ENCODE data around the gene PKHD1.
A peak's percentile ranks its signal among the peaks of the same experiment; 100 is the strongest.

The PKHD1 gene

DNA sequence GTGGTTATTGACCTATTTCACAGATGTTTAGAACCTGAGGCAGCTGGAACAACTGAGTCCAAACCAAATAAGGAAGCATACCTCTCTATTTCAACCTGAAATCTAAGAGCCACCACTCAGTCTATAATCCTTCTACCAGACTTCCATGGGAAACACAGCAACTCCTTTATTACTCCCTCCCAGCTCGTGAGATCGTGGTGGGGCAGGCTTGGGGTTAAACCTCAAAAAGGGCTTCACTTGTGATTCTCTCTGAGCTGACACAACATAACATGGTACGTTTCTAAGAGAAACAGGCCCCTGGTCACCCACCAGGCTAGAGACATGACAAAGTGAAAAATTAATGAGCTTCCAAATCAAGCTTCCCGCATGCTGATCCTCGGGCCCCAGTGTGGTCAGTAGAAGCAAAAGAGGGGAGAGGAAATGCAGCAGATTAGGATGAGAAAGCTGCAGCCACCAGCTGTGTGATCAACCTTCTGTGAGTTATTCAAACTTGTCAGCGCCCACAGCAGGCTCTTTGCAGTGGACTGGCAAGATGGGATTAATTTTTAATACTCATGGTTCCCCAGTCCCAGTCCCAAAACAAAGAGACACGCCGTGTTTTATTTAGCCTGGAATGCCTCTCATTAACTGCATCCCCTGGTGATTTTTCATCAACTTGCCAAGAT, 9.3 kb downstream of the PKHD1 start:
- no peak overlapping the region for H3K9ac ChIP-seq (ENCODE audit: low read depth, low read length)
- peaks cover 33% of the 10 kb centered on the region for H3K4me1 ChIP-seq (ENCODE audit: insufficient read depth, low read length)
- H3K9me3 ChIP-seq (ENCODE audit: control insufficient read depth, insufficient read depth, low read length), result no peaks in the 10 kb centered on the region
- no peaks in the 10 kb centered on the region for H3K36me3 ChIP-seq (ENCODE audit: insufficient read depth, low read length)

GRCh38 chr6:52077180-52077884, 10.1 kb downstream of the PKHD1 start:
- no peaks in the 10 kb centered on the region for H3K36me3 ChIP-seq (ENCODE audit: insufficient read depth, low read length)
- no peaks in the 10 kb centered on the region for H3K9me3 ChIP-seq (ENCODE audit: control insufficient read depth, insufficient read depth, low read length)
- H3K9ac ChIP-seq (ENCODE audit: low read depth, low read length), result peak overlapping the region; percentile 26; the same call in 1 of the 2 replicates

GRCh38 chr6:52076791-52077179, 10.6 kb downstream of the PKHD1 start:
- Histone ChIP-seq H3K9me3 (ENCODE audit: control insufficient read depth, insufficient read depth, low read length) (no peaks in the 10 kb centered on the region), H3K36me3 (ENCODE audit: insufficient read depth, low read length) (no peaks in the 10 kb centered on the region), H3K4me1 (ENCODE audit: insufficient read depth, low read length) (peaks cover 33% of the 10 kb centered on the region), H3K9ac (ENCODE audit: low read depth, low read length) (peak overlapping the region; percentile 26; the same call in 1 of the 2 replicates)

More at GRCh38 chr6:52077180-52077884, 10.1 kb downstream of the PKHD1 start:
- peaks cover 33% of the 10 kb centered on the region for H3K4me1 ChIP-seq (ENCODE audit: insufficient read depth, low read length)

DNA sequence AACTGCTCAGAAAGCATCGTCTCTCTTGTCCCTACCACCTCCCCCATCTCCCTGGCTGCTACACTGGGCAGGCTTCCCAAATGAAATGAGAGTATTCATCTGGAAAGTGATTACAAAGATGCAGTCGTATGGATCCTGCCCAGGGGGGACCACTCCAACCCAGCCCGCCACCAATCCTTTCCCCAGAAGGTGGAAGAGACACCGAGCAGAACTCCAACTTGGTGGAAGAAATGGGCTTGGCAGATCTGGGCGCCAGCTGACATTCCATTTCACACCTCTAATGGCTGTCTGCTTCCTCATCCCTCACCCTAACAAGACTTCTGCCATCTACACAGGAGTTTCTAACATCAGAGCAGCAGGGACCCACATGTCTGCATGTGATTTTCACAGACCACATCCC, 12.7 kb downstream of the PKHD1 start:
- Histone ChIP-seq H3K36me3 (ENCODE audit: insufficient read depth, low read length) (no peaks in the 10 kb centered on the region), H3K9me3 (ENCODE audit: control insufficient read depth, insufficient read depth, low read length) (no peaks in the 10 kb centered on the region), H3K4me1 (ENCODE audit: insufficient read depth, low read length) (peaks cover 33% of the 10 kb centered on the region), H3K9ac (ENCODE audit: low read depth, low read length) (no peak overlapping the region)

DNA sequence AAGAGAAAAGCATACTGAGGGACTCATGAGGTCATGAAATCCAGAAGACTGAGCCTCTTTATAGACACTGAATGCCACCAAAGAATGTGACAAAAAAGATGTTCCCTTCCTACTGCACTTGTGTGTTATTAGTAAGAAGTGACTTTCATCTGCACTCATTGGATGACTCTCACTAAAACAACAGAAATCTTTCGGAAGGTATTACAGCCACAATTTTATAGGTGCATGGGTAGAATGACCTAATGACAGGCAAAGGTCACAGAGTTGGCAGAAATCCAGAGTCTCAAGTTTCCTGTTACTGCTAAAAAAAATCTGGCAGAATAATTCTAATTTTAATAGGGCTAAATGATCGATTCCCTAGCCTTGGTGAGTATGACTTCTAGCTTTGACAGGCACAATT, 13.3 kb downstream of the PKHD1 start:
- H3K4me1 ChIP-seq (ENCODE audit: insufficient read depth, low read length), result peaks cover 32% of the 10 kb centered on the region
- no peaks in the 10 kb centered on the region for H3K9me3 ChIP-seq (ENCODE audit: control insufficient read depth, insufficient read depth, low read length)
- H3K36me3 ChIP-seq (ENCODE audit: insufficient read depth, low read length), result no peaks in the 10 kb centered on the region
- no peak overlapping the region for H3K9ac ChIP-seq (ENCODE audit: low read depth, low read length)

GRCh38 chr6:52065621-52066020, 21.8 kb downstream of the PKHD1 start:
- Histone ChIP-seq H3K9me3 (ENCODE audit: control insufficient read depth, insufficient read depth, low read length) (no peaks in the 10 kb centered on the region), H3K36me3 (ENCODE audit: insufficient read depth, low read length) (no peaks in the 10 kb centered on the region), H3K4me1 (ENCODE audit: insufficient read depth, low read length) (peaks cover 17% of the 10 kb centered on the region), H3K9ac (ENCODE audit: low read depth, low read length) (no peak overlapping the region)

DNA sequence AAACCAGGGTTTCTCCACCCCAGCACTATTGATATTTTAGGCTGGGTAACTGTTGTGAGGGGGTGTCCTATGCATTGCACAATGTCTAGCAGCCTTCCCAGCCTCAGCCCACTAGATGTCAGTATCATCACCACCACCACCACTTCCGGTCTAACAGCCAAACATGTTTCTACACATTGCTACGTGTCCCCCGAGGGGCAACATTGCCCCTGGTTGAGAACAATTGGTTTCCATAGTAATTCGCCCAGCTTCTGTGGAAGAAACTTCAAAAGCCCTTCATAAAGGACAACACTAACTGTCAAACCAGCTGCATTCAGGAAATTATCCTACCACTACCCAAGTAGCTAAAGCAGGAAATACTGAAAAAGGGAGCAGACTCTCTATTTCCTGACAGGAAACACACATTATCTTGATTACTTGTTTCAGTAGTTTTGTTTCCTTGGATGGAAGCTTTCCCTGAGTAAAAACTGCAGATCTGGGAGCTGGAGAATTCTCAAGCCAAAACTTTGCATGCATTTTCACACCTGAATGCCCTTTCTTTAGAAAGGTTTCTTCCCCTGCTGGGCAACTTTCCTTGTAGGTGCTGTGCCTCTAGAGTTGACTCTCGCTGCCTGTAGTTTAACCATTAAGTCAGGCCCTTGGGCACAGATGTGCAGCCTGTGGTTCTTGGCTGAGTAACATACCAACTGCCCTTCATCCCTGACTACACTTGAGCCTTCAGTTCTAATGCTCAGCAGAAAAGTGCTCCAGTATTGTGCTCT, 23.6 kb downstream of the PKHD1 start:
- no peaks in the 10 kb centered on the region for H3K36me3 ChIP-seq (ENCODE audit: insufficient read depth, low read length)
- H3K9me3 ChIP-seq (ENCODE audit: control insufficient read depth, insufficient read depth, low read length), result no peaks in the 10 kb centered on the region
- peaks cover 17% of the 10 kb centered on the region for H3K4me1 ChIP-seq (ENCODE audit: insufficient read depth, low read length)
- no peak overlapping the region for H3K9ac ChIP-seq (ENCODE audit: low read depth, low read length)

DNA sequence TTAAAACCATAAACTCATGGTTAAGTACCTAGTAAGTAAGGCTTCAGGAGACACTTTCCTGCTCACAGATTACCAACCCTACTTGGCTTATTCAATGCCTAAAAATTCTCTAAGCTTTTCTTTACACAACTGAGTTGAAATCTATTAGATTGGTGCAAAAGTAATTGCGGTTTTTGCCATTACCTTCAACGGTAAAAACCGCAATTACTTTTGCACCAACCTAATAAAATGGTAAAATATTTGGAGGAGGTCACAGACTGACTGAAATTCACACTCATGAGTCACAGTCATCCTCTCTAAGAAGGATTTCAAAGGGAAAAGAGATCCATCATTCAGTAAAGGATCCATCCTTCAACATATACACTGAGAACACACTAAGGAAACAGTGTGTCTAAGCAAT, 25.9 kb downstream of the PKHD1 start:
- Histone ChIP-seq H3K9ac (ENCODE audit: low read depth, low read length) (no peak overlapping the region), H3K4me1 (ENCODE audit: insufficient read depth, low read length) (peaks cover 17% of the 10 kb centered on the region)

GRCh38 chr6:52059821-52060220, 27.6 kb downstream of the PKHD1 start:
- H3K9me3 ChIP-seq (ENCODE audit: control insufficient read depth, insufficient read depth, low read length), result no peaks in the 10 kb centered on the region
- no peaks in the 10 kb centered on the region for H3K36me3 ChIP-seq (ENCODE audit: insufficient read depth, low read length)
- H3K9ac ChIP-seq (ENCODE audit: low read depth, low read length), result no peak overlapping the region
- H3K4me1 ChIP-seq (ENCODE audit: insufficient read depth, low read length), result peaks cover 10% of the 10 kb centered on the region

More for the DNA sequence above, 25.9 kb downstream of the PKHD1 start:
- H3K9me3 ChIP-seq (ENCODE audit: control insufficient read depth, insufficient read depth, low read length), result no peaks in the 10 kb centered on the region
- H3K36me3 ChIP-seq (ENCODE audit: insufficient read depth, low read length), result no peaks in the 10 kb centered on the region

GRCh38 chr6:52055451-52055850, 32.0 kb downstream of the PKHD1 start:
- no peaks in the 10 kb centered on the region for H3K9me3 ChIP-seq (ENCODE audit: control insufficient read depth, insufficient read depth, low read length)
- no peaks in the 10 kb centered on the region for H3K4me1 ChIP-seq (ENCODE audit: insufficient read depth, low read length)
- no peak overlapping the region for H3K9ac ChIP-seq (ENCODE audit: low read depth, low read length)
- no peaks in the 10 kb centered on the region for H3K36me3 ChIP-seq (ENCODE audit: insufficient read depth, low read length)

- H3K9me3 ChIP-seq (ENCODE audit: control insufficient read depth, insufficient read depth, low read length), result no peaks in the 10 kb centered on the region
- no peaks in the 10 kb centered on the region for H3K36me3 ChIP-seq (ENCODE audit: insufficient read depth, low read length)
- H3K9ac ChIP-seq (ENCODE audit: low read depth, low read length), result no peak overlapping the region
- peaks cover 5% of the 10 kb centered on the region; the same call in 1 of the 2 replicates for H3K4me1 ChIP-seq (ENCODE audit: insufficient read depth, low read length)
Measured at GRCh38 chr6:52053038-52053695, 34.2 kb downstream of the PKHD1 start.

- Histone ChIP-seq H3K36me3 (ENCODE audit: insufficient read depth, low read length) (no peaks in the 10 kb centered on the region), H3K4me1 (ENCODE audit: insufficient read depth, low read length) (peaks cover 5% of the 10 kb centered on the region; the same call in 1 of the 2 replicates), H3K9ac (ENCODE audit: low read depth, low read length) (no peak overlapping the region), H3K9me3 (ENCODE audit: control insufficient read depth, insufficient read depth, low read length) (no peaks in the 10 kb centered on the region)
Measured at GRCh38 chr6:52050051-52050405, 37.4 kb downstream of the PKHD1 start.

DNA sequence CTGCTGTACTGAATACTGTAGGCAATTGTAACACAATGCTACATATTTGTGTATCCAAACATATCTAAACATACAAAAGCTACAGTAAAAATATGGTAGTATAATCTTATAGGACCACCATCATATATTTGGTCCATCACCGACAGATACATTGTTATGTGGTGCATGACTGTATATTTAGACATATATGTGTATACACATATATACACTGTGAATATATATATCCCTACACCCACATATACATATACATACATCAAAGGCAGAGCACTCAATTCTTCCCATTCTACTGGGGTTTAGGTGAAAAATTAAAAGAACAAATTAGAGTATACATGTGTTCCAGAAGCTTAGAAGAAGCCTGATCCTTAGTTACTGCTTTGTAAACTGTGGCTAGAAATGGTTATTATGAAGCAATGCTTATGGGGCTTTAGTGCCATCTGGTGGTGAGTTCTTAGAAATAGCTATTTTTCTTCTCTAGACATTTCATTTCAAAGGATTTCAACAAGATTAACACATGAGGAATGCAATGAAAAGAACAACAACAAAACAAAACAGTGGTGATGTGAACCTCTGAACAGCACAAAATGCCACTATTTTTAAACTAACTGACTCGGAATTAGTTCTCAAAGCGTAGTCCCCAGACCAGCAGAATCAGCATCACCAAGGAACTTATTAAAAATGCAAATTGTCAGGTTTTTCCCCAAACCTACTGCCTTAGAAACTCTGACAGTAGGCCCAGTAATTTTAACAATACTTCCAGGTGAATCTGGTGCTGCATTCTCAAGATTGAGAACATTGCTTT, 38.0 kb downstream of the PKHD1 start:
- Histone ChIP-seq H3K9ac (ENCODE audit: low read depth, low read length) (no peak overlapping the region), H3K36me3 (ENCODE audit: insufficient read depth, low read length) (no peaks in the 10 kb centered on the region), H3K9me3 (ENCODE audit: control insufficient read depth, insufficient read depth, low read length) (no peaks in the 10 kb centered on the region), H3K4me1 (ENCODE audit: insufficient read depth, low read length) (peaks cover 5% of the 10 kb centered on the region; the same call in 1 of the 2 replicates)

- Histone ChIP-seq H3K9me3 (ENCODE audit: control insufficient read depth, insufficient read depth, low read length) (no peaks in the 10 kb centered on the region), H3K4me1 (ENCODE audit: insufficient read depth, low read length) (peaks cover 5% of the 10 kb centered on the region; the same call in 1 of the 2 replicates), H3K9ac (ENCODE audit: low read depth, low read length) (no peak overlapping the region), H3K36me3 (ENCODE audit: insufficient read depth, low read length) (no peaks in the 10 kb centered on the region)
Measured at GRCh38 chr6:52046456-52046855, 41.0 kb downstream of the PKHD1 start.
